Uterus (tissue), 4 donors: ENCODE measurements around the gene CTDSP2. TPM values are rescaled to one million over a fixed set of nuclear protein-coding genes. Genes with fewer than 3 reads are reported as not detected.

Experiments used
- DNase-seq, 2 donors: peaks; one replicate each; pipeline ENCODE4 v3.0.0-alpha.2; 2019 to 2020
- H3K27ac ChIP-seq, 2 donors: fragments of 200-600 bp; sonication (generic); 1 replicate in 1 of 2; 2 replicates in 1 of 2; pipeline ENCODE4 v1.5.1; 2016 to 2018
- H3K27me3 ChIP-seq, 2 donors: fragments of 200-600 bp; sonication (generic); one replicate each; pipeline ENCODE4 v1.5.1; 2018 to 2019; ENCODE audit warnings: control low read depth in 1 of 2
- H3K36me3 ChIP-seq, 2 donors: fragments of 200-600 bp; sonication (generic); one replicate each; pipeline ENCODE4 v1.5.1; 2019; ENCODE audit warnings: control low read depth in 1 of 2
- H3K4me1 ChIP-seq, 2 donors: fragments of 200-600 bp; sonication (generic); one replicate each; pipeline ENCODE4 v1.5.1; 2018 to 2019; ENCODE audit warnings: control low read depth in 1 of 2
- H3K4me3 ChIP-seq, 2 donors: fragments of 200-600 bp; sonication (generic); 1 replicate in 1 of 2; 2 replicates in 1 of 2; pipeline ENCODE4 v1.5.1; 2018 to 2019; ENCODE audit warnings: mild to moderate bottlenecking in 1 of 2
- H3K9me3 ChIP-seq, 2 donors: fragments of 200-600 bp; sonication (generic); one replicate each; pipeline ENCODE4 v1.5.1; 2019; ENCODE audit warnings: control low read depth in 1 of 2
- POLR2A ChIP-seq, 2 donors: fragments of 450-650 bp; IDR thresholded peaks; one replicate each; pipeline ENCODE4 v1.6.1; 2016; ENCODE audit warnings: antibody characterized with exemption in 2 of 2, mild to moderate bottlenecking in 1 of 2, moderate library complexity in 1 of 2
- intact Hi-C: fragments of 100-400 bp; cut with DNase I; formaldehyde crosslinking; loops from one replicate; pipeline ENCODE4 v1.15.1; 2023; ENCODE audit warnings: low total_unique reads
- total RNA-seq, 4 donors: library from RNA; depleted of rRNA in 3 of 4; stranded (reverse); fragments of >200 nt in 3 of 4; gene quantifications; one replicate each; pipeline versions ENCODE4 v1.1.0 to v1.2.4, GENCODE V29; 2014 to 2023
- TF ChIP-seq, protein P1 (sequence below), 4 experiments: fragments of 200-600 bp in 2 of 4; fragments of 450-650 bp in 2 of 4; sonication (generic) in 2 of 4; IDR thresholded peaks; one replicate each; pipeline ENCODE4 v1.5.1; 2016 to 2019; ENCODE audit warnings: antibody characterized with exemption in 4 of 4, mild to moderate bottlenecking in 2 of 4, moderate library complexity in 1 of 4
- donor health status: DM: yes; HTN: yes; CAD: no.

The CTDSP2 gene
- total RNA-seq, 4 donors from 2014 or later = 66.2 to 212 (median 90.9) TPM

GRCh38 chr12:57811028-57811755 is 35.3 kb downstream of the CTDSP2 start:
- Histone ChIP-seq H3K4me3 (no peak overlapping the region), H3K9me3 (no peaks in the 10 kb centered on the region), H3K27ac (no peak overlapping the region), H3K27me3 (no peaks in the 10 kb centered on the region), H3K36me3 (no peaks in the 10 kb centered on the region), H3K4me1 (peaks cover 0 to 7% of the 10 kb centered on the region in 2 donors)
- TF ChIP-seq, protein P1, sequence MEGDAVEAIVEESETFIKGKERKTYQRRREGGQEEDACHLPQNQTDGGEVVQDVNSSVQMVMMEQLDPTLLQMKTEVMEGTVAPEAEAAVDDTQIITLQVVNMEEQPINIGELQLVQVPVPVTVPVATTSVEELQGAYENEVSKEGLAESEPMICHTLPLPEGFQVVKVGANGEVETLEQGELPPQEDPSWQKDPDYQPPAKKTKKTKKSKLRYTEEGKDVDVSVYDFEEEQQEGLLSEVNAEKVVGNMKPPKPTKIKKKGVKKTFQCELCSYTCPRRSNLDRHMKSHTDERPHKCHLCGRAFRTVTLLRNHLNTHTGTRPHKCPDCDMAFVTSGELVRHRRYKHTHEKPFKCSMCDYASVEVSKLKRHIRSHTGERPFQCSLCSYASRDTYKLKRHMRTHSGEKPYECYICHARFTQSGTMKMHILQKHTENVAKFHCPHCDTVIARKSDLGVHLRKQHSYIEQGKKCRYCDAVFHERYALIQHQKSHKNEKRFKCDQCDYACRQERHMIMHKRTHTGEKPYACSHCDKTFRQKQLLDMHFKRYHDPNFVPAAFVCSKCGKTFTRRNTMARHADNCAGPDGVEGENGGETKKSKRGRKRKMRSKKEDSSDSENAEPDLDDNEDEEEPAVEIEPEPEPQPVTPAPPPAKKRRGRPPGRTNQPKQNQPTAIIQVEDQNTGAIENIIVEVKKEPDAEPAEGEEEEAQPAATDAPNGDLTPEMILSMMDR (IDR thresholded peaks at IDR 0.05) = no peak
- TF ChIP-seq POLR2A (IDR thresholded peaks at IDR 0.05) = no peak
- DNase-seq = no peak
- intact Hi-C loops = no loop called here

GRCh38 chr12:57810450-57810849 is 36.1 kb downstream of the CTDSP2 start:
- H3K36me3 ChIP-seq = no peaks in the 10 kb centered on the region

DNA sequence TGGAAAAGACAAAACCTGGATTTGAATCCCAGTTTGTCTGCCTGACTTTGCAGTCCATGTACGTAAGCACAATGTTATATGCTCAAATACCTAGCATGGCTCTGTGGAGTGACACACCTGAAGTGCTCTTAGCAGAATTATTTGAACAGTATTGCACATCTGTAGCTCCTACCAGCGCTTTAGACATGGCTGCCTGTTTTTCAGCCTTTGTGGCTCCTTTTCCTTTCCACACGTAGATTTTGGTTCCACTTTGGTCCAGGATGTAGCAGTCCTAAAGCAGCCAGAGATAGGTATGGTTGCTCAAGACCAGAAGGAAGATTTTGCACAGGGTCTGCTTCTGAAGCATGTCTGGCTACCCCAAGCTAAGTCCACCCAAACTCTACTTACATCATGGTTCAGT is 37.1 kb downstream of the CTDSP2 start:
- Histone ChIP-seq H3K9me3 (no peaks in the 10 kb centered on the region), H3K36me3 (no peaks in the 10 kb centered on the region), H3K4me3 (no peak overlapping the region), H3K27ac (no peak overlapping the region), H3K4me1 (peaks cover 0 to 7% of the 10 kb centered on the region in 2 donors), H3K27me3 (no peaks in the 10 kb centered on the region)
- DNase-seq = no peak
- intact Hi-C loops = no loop called here
- TF ChIP-seq POLR2A (IDR thresholded peaks at IDR 0.05) = no peak
- TF ChIP-seq, protein P1 (IDR thresholded peaks at IDR 0.05) = no peak

More at GRCh38 chr12:57810450-57810849, 36.1 kb downstream of the CTDSP2 start:
- Histone ChIP-seq H3K4me1 (peaks cover 0 to 7% of the 10 kb centered on the region in 2 donors), H3K4me3 (no peak overlapping the region), H3K27ac (no peak overlapping the region), H3K27me3 (no peaks in the 10 kb centered on the region), H3K9me3 (no peaks in the 10 kb centered on the region)
- intact Hi-C loops = no loop called here
- TF ChIP-seq, protein P1 (IDR thresholded peaks at IDR 0.05) = no peak
- no peak for TF ChIP-seq POLR2A (IDR thresholded peaks at IDR 0.05)
- no peak for DNase-seq

DNA sequence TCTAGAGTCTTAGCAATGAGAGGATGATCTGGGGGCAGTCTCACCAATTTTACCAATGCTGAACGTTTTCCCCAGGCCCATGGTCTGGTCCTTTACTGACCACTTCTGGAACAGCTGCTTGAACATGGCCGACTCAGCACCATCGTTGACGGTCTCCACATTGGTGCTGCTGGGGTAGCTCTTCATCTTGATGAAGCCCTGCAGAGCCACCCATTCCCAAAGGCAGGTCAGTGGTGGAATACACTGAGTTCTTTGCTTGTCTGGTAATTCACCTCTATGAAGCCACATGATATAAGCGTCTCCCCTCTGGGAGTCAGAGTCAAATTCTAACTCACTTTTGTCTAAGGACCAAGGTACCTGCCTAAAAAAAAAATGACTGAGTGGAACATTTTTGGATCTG is 38.2 kb downstream of the CTDSP2 start:
- H3K4me1 ChIP-seq = no peaks in the 10 kb centered on the region
- H3K4me3 ChIP-seq = no peak overlapping the region
- H3K27ac ChIP-seq = no peak overlapping the region
- no peaks in the 10 kb centered on the region for H3K9me3 ChIP-seq
- no peaks in the 10 kb centered on the region for H3K36me3 ChIP-seq
- no peak for DNase-seq
- intact Hi-C loops = no loop called here
- no peaks in the 10 kb centered on the region for H3K27me3 ChIP-seq
- no peak for TF ChIP-seq POLR2A (IDR thresholded peaks at IDR 0.05)
- TF ChIP-seq, protein P1 (IDR thresholded peaks at IDR 0.05) = no peak

DNA sequence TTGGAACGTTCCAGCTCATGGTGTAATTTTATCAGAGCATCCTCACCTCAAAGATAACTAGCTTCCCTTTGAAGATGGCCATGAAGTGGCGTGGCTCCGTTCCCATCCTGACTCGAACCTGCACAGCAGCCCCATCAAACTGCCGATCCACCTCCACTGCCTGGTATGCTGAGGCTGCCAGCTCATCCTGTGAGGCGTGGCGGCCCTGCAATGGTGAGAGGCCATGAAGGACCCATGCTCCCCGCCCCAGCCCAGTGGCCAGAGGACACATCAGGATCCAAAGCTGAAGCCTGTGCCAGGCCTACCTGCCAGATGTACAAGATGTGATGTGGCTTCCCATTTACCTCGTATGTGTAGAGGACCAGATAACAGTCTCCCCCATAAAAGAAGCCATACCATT is 39.2 kb downstream of the CTDSP2 start:
- no peaks in the 10 kb centered on the region for H3K4me1 ChIP-seq
- no peak overlapping the region for H3K4me3 ChIP-seq
- DNase-seq = no peak
- intact Hi-C loops = no loop called here
- no peak for TF ChIP-seq POLR2A (IDR thresholded peaks at IDR 0.05)
- TF ChIP-seq, protein P1 (IDR thresholded peaks at IDR 0.05) = no peak
- H3K9me3 ChIP-seq = no peaks in the 10 kb centered on the region
- H3K27ac ChIP-seq = no peak overlapping the region
- H3K36me3 ChIP-seq = no peaks in the 10 kb centered on the region
- H3K27me3 ChIP-seq = no peaks in the 10 kb centered on the region
